Muscle of back (tissue), 11 donors: Measurements from ENCODE around the gene SYCE3. TPM values are rescaled to one million over a fixed set of nuclear protein-coding genes. Genes with fewer than 3 reads are reported as not detected.

Experiments
- DNase-seq, 3 donors: peaks; one replicate each; pipeline versions ENCODE4 v3.0.0 to v3.0.0-alpha.2; 2013
- polyA plus RNA-seq, 10 donors: library from polyadenylated mRNA; unstranded; fragments of 120-200 nt; gene quantifications; one replicate each; pipeline ENCODE4 v1.2.1, GENCODE V29; 2013; ENCODE audit not compliant: insufficient read length in 10 of 10

The SYCE3 gene
- polyA plus RNA-seq, 10 donors = not detected

- DNase-seq = no peak
Measured at GRCh38 chr22:50576806-50577696, 14.3 kb upstream of the SYCE3 start.

GRCh38 chr22:50576070-50576469 is 13.4 kb upstream of the SYCE3 start:
- peak in 2 of 3 donors; percentile 17 to 26 for DNase-seq

DNA sequence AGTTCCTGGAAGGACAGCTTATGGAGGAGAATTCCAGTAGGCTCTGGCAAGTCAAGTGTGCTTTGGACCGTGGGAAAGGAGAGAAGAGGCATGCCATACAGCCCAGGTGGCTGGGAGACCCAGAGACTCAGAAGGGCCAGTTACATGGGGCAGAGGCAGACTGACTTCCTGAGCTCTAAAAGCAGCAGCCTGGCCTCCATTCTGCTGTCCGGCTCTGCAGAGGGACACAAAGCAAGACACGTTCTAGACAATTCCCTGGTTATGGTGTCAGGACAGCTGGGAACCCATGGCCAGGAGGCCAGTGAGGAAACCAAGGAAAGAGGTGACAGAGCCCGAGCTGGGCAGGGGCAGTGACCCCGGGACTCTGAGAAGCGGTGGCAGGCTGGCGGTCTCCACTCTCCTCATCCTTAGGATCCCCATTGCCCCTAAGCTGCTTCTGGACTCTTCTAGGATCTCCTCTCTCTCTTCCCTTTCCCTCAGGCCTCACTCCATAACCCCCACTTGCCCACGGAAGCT is 12.8 kb upstream of the SYCE3 start:
- no peak for DNase-seq

DNA sequence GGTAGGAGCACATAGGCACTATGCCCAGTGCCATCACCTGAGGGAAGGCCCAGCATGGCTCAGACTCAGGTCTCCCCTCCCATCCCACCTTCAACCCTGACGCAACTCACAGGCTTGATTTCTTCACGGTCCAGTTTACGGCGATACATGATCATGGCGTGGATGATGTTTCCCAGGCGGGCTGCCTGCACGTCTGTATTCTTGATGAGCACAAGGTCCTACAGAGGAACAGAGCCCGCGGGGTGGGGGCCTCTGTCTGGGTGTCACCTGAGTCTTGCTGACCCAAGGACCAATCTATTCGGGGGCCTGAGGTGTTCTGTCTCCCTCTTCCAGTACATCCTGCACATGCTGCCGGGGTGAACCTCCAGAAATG is 11.7 kb upstream of the SYCE3 start:
- DNase-seq = no peak

GRCh38 chr22:50573491-50574382 is 11.0 kb upstream of the SYCE3 start:
- no peak for DNase-seq

DNA sequence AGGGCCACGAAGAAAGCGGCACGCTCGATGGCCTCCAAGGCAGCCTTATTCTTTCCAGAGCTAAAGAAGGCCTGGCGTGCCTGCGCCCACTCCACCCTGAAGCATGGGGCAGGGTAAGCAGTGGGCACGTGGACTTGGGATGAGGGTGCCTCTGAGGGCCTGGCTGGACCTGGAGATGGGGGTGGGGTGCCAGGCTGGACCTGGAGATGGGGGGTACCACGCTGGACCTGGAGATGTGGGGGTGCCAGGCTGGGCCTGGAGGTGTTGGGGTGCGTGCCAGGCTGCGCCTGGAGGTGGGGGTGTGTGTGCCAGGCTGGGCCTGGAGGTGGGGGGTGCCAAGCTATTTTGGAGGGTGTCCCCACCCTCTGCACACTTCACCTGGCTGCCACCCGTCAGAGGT is 10.2 kb upstream of the SYCE3 start:
- DNase-seq = no peak

DNA sequence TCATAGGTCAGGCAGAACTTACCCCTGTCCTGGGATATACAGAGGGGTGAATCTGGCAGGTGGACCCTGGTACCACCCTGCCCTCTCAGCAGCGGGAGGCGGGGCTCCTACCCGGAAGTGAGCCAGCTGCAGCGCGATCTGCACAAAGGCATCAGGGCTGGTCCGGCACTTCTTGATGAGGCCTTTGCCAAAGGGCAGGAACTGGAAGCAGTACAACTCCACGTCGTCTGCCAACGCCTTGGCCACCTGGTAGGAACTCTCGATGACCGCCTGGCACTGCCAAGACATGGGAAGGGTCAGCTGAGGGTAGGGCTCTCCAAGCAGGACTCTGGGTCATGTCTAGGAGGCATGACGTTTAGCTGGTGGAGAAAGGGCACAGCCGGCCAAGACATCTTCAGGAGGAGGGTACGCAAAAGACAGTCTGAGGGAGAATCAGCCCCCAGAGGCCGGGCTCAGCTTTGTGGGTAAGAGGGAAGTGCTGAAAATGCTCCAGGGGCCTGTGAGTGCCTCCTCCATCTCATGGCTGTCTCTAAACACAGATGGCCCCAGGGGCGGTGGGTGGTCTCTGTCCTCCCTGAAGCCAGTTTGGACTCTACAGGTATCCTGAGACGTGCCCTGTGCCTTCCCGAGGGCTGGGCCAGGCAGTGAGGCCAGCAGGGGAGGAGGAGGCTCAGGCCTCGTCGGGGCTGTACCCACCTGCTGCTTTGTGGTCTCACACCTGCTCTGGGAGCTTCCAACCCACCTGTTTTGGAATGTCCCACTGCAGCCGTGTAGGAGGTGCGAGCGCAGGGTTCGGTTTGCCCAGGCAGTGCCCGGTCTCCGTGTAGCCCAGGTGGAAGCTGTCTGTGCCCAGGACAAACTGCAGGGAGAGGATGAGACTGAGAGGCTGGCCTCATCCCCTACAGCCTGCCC is 8.8 kb upstream of the SYCE3 start:
- no peak for DNase-seq

DNA sequence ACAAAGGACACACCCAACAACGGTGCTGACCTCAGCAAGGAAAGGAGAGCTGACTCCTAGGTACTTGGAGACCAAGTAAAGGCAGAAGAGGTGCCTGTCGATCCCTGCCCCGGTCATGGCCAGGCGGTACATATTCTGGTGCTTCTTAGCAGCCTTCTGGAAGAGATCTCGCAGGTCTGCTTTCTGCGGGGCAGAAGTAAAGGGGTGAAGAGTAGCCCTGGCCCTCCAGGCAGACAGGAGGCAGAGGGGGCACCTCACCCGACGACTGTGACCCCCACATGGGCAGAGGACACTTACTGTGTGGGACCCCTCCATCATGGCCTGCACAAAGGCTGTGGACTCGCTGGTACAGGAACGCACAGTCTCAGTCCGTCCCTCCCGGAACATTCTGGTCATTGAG is 8.1 kb upstream of the SYCE3 start:
- no peak for DNase-seq

DNA sequence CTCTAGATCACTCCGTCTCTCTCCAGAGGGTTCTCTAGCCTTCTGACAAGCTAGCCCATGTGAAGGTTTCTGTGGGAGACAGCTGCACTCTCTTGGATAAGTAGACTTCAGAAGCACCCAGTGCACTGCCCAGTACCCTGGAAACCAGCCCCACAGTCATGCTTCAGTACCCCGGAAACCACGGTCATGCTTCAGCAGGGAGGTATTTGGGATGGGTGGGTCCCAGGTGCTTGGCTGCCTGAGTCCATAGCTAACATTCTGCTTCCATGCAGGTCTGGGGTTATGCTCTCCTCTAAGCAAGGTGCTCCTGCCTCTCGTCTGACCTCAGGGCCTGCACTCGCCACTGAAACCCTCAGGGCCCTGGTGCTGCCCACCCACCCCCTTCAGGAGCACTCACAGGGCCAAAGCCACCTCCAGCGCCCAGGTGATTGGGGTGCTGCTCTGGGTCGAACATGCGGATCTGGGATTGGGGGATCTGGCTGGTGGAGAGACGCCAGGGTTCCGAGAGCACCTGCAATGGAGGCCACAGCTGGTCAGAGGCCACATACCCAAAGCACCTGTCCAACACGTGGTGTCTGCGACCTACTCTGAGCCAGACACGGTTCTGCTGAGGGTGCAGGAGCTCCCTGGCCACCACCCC is 7.3 kb upstream of the SYCE3 start:
- DNase-seq = no peak

DNA sequence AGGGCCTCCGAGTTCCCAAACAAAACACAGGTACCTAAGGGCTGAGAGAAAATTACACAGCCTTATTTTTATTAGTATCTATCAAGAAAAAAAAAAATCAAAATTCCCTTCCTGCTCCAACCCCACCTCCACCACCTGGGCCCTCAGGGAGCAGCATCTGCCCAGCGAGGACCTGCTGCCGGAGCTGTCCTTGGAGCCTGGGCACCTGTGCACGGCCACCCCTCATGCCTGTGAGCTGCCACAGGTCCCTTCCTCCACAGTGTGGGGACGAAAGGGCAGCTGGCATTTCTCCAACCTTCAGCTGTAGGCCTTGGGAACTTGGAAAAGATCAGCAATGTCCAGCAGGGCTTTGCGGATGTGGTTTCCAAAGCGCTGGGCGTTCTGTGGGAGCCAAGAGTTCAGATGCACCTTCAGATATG is 6.3 kb upstream of the SYCE3 start:
- DNase-seq = no peak

DNA sequence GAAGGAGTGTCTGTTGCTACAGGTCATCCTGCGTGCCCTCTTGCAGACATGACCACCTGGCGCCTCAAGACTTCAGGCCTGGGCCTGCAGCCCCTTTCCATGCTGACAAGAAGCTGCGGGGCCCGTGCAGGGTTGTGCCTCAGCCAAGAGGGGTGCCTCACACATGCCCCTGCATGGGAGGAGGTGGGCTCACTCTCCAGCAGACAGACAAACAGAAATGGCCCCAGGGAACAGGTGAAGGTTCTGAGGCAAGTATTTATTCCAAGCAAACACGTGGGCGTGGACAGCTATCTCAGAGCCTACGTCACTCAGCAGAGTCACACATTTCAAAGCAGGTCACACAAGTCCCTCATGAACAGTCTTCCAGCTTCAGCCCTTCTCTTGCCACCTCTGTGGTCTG is 5.9 kb upstream of the SYCE3 start:
- DNase-seq = no peak

DNA sequence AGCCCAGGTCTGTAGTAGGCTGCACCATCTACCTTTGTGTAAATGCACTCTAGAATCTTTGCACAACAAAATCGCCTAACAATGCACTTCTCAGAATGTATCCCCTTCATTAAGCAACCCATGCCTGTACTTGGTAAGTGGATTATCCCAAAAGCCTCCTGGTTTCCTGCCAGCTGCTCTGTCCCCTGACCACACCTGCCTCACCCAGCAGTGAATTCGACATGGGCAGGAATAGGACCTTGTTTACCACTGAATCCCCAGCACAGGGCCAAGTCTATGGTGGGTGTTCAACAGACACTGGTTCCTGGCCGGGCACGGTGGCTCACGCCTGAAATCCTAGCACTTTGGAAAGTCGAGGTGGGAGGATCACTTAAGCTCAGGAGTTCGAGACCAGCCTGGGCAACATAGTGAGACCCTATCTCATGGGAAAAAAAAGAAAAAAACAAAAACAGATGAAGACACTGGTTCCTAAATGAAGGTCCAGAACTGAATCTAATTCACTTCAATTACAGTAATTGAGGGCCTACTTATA is 5.1 kb upstream of the SYCE3 start:
- no peak for DNase-seq

DNA sequence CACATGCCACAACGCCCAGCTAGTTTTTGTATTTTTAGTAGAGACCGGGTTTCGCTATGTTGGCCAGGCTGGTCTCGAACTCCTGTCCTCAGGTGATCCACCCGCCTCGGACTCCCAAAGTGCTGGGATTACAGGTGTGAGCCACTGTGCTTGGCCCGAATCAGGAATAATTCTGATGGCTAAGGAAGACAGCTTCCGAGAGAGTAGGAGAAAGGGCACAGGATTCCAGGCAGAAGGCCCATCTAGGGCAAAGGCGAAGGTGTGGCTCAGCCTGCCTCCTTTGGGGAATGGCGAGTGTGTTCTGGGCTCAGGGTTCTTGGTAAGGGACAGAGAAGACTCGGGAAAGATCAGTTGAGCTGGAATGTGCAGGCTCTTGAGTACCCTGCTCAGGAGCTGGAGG is 1.6 kb upstream of the SYCE3 start:
- no peak for DNase-seq

DNA sequence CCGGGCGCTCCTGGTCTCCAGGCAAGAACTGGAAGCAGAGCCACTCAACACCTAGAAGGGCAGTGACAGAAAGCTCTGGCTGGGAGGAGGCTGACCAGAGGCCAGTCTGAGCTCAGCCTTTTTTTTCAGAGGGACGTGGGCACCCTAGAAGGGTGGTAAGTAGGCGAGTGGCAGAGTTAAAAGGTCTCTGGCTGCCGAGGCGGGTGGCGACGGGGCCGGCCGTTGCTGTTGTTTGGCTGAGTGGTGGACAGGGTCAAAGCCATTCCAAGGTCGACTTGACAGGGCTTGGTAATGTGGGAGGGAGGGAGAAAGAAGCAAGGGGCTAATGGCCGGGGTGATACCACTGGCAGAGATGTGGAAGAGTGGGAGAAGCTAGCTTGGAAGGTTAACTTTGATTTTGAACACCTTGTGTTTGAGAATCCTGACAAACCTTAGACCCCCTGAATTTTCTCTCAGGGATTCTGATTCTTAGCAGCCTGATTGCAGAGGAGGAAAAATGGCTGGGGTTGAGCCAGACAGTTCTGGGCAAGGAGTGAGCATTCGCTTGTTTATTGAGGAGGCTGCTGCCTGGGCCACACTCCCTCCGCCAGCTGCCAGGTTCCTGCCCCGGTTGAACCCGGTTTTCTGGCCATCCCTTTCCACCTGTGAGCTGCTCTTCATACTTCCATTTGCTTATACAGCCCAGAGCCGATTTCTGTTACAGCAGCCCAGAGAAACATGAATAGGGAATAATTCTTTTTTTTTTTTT is 868 bp upstream of the SYCE3 start:
- DNase-seq = no peak

- DNase-seq = no peak
Measured at GRCh38 chr22:50561401-50562358, 1.0 kb downstream of the SYCE3 start.

DNA sequence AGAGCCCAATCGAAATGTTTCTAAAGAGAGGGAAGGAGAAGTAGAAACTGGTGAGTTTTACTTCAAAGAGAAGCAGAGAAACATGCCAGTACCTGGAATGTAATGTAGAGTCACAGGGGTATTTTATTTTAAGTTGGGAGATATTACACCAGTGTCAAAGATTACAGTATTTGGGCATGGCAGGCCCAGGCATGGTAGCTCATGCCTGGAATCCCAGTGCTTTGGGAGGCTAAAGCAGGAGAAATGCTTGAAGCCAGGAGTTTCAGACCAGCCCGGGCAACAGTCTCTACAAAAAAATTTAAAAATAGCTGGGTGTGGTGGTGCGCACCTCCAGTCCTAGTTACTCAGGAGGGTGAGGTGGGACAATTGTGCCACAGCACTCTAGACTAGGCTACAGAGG is 2.7 kb downstream of the SYCE3 start:
- DNase-seq = no peak

GRCh38 chr22:50556703-50557102 is 6.0 kb downstream of the SYCE3 start:
- DNase-seq = no peak

GRCh38 chr22:50553310-50553709 is 9.4 kb downstream of the SYCE3 start:
- DNase-seq = no peak
